Fibroblast of skin of right biceps (primary cell): ENCODE data around the gene PLPPR2.
A peak's percentile ranks its signal among the peaks of the same experiment; 100 is the strongest.
"Not testable (repeated sequence)": the region's sequence is repeated elsewhere in the genome, so short reads cannot be mapped to it uniquely, and the experiment has no call there.

Source experiments
- DNase-seq: peaks from one replicate; pipeline ENCODE4 v3.0.0-alpha.2; 2013

Gene PLPPR2

DNA sequence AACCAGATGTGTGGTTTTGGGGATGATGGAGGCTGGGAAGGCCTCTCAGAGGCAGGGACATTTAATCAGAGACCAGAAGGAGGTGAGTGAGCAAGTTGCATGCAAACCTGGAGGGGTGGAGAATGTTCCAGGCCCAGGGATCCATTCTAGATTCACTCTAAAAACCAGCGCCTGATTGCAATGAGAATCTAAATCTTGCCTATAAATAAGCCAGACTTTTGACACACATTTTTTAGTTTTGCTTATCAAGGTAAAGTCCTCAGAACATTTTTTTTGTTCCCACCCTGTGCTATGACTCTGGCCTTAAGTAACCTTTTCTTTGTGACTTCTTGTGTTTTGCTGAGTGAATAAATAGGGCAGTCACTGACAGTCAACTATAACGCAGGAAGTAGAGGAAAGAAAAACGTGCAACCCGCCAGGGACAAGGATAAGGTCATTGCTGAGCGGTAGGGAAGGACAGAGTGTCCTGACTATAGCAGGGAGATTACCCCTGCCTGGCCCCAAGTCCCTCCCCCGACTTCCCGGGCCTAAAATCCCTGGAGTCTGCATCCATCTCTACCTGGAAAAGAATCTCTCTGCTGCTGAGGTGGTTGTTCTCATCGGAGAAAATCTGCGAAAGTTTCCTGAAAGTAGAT lies 49.5 kb downstream of the PLPPR2 start:
- no peak for DNase-seq

DNA sequence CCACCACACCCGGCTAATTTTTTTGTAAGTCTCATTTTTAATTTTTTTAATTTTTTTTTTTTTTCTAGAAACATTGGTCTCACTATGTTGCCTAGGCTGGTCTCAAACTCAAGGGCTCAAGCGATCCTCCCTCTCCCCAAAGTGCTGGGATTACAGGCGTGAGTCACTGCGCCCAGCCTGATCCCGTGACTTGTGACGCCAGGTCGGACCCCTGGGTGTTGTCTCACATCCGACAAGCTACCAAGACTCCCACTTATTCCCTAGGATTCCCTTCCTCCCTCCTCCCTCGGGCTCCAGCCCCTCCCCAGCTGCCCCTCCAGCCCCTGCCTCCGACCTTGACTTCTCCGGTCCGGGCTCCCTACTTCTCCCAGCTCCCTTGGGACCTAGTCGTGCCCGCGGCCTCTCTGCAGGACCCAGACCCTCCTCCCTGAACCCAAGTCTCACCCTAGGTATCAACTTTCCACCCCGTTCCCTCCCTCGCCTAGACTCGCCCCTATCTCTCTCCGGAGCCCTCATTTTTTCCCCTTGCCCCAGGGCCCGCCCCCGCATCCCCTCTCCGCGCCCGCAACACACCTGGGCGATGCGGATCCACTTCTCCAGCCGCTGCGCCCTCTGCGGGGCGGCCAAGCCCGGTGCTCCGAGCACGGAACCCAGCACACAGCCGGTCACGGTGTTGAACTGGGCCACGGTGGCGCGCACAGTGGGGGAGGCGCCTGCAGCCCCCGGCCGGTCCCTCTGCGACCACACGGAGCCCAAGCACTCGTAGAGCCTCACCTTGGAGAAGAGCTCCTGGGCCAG lies 50.8 kb downstream of the PLPPR2 start:
- DNase-seq = no peak

DNA sequence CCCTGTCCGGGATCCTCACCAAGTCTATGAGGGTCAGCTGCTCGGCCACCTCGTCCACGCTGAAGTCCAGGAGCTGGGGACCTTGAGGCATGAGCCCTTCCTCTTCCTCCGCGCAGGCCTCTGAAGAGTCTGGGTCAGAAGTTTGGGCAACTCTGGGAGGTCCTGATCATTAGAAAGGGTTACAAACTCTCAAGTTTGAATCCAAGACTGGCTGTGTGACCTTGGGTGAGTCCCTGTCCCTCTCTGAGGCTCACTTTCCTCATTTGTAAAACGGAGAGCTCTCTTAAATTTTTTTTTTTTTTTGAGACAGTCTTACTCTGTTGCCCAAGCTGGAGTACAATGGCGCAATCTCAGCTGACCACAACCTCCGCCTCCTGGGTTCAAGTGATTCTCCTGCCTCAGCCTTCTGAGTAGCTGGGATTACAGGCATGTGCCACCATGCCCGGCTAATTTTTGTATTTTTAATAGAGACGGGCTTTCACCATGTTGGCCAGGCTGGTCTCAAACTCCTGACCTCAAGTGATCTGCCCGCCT lies 51.5 kb downstream of the PLPPR2 start:
- not testable (repeated sequence) for DNase-seq

DNA sequence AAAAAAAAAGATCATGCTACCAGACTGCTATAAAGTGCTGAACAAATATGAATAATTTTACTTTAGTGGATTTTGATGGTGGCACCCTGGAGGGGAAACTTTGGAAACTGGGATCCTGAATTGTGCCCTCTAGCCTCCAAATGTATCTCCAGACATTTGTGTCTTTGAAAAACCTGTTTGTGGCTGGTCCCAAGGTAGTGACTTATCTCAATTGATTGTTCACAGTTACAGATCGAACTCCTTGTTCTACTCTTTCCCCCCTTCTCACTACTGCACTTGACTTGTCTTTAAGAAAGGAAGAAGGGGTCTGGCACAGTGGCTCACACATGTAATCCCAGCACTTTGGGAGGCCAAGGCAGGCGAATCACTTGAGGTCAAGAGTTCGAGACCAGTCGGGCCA lies 53.4 kb downstream of the PLPPR2 start:
- no peak for DNase-seq

DNA sequence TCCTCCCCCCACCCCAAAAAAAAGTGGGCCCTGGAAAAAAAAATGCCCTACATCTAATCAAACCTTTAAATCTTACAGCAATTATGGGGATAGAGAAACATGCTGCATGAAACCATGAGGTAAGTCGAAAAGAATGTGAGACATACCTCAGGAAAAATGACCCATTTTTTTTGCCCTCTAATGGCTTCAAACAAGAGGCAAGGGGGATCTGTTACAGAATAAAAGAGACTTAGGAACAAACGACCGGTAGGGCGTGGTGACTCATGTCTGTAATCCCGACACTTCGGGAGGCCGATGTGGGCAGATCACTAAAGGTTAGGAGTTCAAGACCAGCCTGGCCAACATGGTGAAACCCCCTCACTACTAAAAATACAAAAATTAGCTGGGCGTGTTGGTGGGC lies 55.5 kb downstream of the PLPPR2 start:
- DNase-seq = peak; percentile 58

DNA sequence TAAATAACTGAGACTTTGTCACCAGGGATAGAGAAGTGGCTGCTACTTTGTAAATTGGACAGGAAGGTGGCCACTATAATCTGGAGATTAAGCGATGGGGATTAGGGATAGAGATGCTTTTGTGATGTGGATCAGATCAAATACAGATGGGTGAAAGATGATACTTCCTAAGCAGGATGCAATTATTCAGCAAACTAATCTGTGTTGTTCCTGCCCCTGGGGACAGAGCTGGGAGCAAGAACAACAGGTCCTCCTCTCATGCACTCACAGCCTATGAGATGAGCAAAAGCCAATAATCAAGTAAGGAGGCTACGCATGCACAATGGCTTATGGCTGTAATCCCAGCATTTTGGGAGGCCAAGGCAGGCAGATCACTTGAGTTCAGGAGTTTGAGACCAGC lies 59.3 kb downstream of the PLPPR2 start:
- peak; percentile 2 for DNase-seq
